Fibroblast of pulmonary artery (primary cell): ENCODE results near the gene SCAMP2.
"Not testable (repeated sequence)": the region's sequence is repeated elsewhere in the genome, so short reads cannot be mapped to it uniquely, and the experiment has no call there.

Experiments
- DNase-seq: peaks from one replicate; pipeline ENCODE4 v3.0.0-alpha.2; 2010; ENCODE audit warnings: low read depth
- H3K4me3 ChIP-seq: replicated peaks from 2 replicates; pipeline ENCODE4 v1.5.1; 2011; ENCODE audit warnings: low read depth, mild to moderate bottlenecking, control low read depth, low read length, moderate library complexity
- TF ChIP-seq, protein P1 (sequence below): IDR thresholded peaks from 2 replicates; pipeline ENCODE4 v1.5.1; 2011; ENCODE audit warnings: mild to moderate bottlenecking, control low read depth, low read length, inconsistent platforms; ENCODE audit errors: missing control alignments

SCAMP2 gene

DNA sequence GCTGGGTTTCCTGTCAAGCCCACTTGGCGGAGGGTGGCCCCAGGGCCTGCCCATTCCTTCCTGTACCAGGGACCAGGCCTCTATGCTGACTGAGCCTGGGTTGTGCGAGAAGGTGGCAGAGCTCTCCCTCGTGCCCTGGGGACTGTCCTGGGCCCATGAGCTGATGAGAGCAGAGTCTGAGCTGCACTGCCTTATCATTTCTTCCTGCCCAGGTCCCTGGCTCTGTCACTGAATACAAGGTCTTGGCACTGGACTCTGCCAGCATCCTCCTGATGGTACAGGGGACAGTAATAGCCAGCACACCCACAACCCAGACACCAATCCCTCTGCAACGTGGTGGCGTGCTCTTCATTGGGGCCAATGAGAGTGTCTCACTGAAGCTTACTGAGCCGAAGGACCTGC, 24.1 kb upstream of the SCAMP2 start:
- no peak for DNase-seq
- H3K4me3 ChIP-seq, result no peak overlapping the region
- TF ChIP-seq, protein P1, sequence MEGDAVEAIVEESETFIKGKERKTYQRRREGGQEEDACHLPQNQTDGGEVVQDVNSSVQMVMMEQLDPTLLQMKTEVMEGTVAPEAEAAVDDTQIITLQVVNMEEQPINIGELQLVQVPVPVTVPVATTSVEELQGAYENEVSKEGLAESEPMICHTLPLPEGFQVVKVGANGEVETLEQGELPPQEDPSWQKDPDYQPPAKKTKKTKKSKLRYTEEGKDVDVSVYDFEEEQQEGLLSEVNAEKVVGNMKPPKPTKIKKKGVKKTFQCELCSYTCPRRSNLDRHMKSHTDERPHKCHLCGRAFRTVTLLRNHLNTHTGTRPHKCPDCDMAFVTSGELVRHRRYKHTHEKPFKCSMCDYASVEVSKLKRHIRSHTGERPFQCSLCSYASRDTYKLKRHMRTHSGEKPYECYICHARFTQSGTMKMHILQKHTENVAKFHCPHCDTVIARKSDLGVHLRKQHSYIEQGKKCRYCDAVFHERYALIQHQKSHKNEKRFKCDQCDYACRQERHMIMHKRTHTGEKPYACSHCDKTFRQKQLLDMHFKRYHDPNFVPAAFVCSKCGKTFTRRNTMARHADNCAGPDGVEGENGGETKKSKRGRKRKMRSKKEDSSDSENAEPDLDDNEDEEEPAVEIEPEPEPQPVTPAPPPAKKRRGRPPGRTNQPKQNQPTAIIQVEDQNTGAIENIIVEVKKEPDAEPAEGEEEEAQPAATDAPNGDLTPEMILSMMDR, result no peak

DNA sequence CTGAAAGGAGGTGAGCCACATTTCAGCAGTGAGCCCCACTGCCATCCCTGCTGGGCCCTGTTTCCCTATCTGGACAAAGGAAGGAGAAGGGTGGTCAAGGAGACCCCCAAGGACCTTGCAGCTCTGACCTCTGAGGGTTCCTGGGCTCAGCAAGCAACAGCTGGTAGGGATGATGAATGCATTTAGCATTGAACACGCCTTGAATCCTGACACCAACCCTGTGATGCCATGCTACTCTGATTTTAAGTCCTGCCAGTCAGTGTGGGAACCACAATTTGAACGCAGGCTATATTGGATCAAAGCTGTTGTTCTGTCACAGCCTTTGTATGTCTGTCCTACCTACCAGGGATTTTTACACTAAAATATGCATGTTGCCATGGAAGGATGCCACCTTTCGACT, 23.2 kb upstream of the SCAMP2 start:
- TF ChIP-seq, protein P1, result no peak
- no peak for DNase-seq
- no peak overlapping the region for H3K4me3 ChIP-seq

DNA sequence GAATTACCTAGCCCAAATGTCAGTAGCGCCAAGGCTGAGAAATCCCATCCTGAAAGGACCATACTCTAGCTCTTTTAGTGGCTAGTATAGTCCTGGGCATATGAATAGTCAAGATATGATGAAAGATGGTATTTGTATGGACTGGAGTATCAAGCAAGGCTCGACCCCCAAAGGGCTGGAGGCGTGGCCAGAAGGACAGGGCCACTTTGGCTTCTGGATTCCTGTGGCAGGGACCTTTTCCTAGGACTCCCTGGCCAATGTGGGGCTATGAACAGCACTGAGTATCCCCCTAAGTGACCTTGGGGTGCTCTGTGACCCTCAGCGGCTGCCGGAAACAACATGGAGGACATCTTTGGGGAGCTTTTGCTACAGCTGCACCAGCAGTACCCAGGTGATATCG, 22.7 kb upstream of the SCAMP2 start:
- H3K4me3 ChIP-seq, result no peak overlapping the region
- DNase-seq, result no peak
- TF ChIP-seq, protein P1, result no peak

DNA sequence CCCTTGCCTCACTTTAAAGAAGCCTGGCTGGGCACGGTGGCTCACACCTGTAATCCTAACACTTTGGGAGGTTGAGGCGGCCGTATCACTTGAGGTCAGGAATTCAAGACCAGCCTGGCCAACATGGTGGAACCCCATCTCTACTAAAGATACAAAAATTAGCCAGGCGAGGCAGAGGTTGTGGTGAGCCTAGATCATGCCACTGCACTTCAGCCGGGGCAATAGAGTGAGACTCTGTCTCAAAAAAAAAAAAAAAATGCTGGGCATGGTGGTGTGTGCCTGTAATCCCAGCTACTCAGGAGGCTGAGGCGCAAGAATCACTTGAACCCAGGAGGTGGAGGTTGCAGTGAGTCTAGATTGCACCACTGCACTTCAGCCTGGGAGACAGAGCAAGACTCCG, 21.2 kb upstream of the SCAMP2 start:
- not testable (repeated sequence) for H3K4me3 ChIP-seq, DNase-seq

DNA sequence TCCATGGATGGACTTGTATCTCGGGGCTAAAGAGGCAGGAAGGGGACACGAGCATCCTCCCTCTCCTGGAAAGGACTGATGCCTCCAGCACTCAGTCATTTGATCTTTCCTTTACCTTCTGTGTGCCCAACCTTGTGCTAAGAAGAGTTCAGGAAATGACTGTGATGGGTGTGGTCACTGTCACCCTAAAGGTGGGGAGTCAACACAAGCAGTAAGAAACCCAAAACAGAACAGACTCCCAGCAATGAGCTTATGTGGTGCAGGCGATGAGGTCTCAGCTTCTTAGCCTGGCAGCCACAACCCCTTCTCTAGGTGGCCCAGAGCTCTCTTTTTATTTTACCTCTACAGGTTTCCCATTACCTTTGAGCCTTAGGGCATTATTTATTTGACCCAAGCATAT, 20.5 kb upstream of the SCAMP2 start:
- H3K4me3 ChIP-seq, result no peak overlapping the region
- TF ChIP-seq, protein P1, result no peak
- DNase-seq, result no peak

DNA sequence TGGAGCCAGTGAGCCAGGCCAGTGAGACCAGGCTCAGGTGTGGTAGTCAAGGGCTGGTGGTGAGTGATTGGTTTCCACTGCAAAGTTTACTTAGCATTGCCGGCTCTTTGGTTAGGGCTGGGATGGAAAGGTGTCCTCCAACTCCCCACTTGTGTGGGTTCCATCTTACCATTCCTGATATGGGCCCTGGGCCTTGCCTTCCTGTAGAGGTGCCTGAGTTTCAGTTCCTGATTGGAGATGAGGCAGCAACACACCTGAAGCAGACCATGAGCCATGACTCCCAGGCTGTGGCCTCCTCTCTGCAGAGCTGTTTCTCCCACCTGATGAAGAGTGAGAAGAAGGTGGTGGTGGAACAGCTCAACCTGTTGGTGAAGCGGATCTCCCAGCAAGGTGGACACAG, 19.8 kb upstream of the SCAMP2 start:
- DNase-seq, result no peak
- no peak overlapping the region for H3K4me3 ChIP-seq
- TF ChIP-seq, protein P1, result no peak

DNA sequence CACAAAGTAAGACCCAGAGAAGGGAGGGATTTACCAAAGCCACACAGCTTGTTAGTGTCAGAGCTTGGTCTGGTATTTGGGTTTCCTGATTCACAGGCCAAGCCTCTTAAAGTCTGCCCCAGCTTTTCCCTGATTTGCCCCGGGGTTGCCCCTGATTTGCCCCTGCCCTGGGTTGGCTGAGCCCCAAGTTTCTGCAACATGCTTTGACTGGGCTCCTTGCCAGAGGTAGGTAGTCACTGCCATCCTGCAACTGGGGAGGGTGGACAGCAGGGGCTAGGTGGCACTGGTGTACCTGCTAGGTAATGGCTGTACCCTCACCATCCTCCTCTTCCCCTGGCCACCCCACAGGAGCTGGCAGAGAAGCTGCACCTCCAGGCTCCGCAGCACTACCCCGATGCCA, 19.1 kb upstream of the SCAMP2 start:
- no peak for DNase-seq
- TF ChIP-seq, protein P1, result no peak
- H3K4me3 ChIP-seq, result no peak overlapping the region

DNA sequence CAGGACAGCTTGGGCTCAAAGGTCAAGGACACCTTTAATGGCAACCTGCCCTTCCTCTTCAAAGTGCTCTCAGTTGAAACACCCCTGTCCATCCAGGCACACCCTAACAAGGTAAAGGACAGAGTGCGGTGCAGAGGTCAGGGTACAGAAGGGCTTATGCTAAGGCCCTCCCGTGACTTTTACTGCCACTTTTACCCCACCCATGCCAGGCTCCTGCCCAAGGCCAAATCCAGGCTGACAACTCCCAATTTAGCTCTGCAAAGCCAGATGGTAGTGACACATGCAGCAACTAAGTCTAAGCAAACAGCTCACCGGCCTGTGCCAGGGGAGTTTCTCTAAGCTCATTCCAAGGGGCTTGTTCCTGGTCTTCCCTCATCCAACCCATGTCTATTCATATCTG, 18.3 kb upstream of the SCAMP2 start:
- no peak overlapping the region for H3K4me3 ChIP-seq
- DNase-seq, result no peak
- TF ChIP-seq, protein P1, result no peak
